ENCODE results near the gene TACR1.
"Not testable (repeated sequence)": the region's sequence is repeated elsewhere in the genome, so short reads cannot be mapped to it uniquely, and the experiment has no call there.

TACR1 gene, protein sequence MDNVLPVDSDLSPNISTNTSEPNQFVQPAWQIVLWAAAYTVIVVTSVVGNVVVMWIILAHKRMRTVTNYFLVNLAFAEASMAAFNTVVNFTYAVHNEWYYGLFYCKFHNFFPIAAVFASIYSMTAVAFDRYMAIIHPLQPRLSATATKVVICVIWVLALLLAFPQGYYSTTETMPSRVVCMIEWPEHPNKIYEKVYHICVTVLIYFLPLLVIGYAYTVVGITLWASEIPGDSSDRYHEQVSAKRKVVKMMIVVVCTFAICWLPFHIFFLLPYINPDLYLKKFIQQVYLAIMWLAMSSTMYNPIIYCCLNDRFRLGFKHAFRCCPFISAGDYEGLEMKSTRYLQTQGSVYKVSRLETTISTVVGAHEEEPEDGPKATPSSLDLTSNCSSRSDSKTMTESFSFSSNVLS

DNA sequence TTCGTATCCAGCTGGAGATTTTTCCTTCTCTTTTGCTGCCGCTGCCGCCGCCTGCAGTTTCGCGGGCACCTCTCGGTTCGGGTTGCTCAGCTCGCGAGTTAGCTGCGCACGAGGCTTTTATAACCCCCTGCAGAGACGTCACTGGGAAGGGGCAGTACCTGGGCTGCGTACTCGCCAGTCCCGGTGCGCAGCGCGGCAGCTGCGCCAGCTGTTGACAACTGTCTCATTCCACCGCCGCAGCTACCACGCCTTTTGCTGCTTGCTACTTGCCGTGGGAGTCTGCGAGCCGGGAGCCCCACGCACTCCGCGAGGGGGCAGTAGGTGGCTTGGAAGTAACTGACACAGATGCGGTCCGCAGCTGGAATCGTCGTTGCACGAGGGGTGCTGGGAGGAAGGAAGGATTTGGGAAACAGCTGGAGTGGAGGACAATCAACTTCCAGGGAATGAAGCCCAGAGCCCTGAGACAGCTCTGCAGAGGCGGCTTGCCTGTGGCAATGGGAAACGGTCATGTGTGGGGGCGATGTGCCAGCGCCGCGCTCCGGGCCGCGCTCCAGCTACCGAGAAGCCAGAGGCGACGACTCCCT is at the start of gene TACR1:
TACR1 (minus strand) TSS at position 93 of the 584 bp plus-strand sequence. CDS start 586 bp downstream, outside the sequence.
- peak; percentile 7 to 42 for DNase-seq

DNA sequence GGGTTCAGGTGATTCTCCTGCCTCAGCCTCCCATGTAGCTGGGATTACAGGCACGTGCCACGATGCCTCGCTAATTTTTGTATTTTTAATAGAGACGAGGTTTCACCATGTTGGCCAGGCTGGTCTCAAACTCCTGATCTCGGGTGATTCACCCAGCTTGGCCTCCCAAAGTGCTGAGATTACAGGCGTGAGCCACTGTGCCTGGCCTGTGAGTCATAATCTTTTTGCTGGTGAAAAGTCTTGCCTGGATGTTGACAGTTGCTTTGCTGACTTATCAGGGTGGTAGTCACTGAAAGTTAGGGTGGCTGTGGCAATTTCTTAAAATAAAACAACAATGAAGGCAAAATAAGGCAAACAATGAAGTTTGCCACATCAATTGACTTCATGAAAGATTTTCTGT is 49.3 kb upstream of the TACR1 start:
- DNase-seq = not testable (repeated sequence)

DNA sequence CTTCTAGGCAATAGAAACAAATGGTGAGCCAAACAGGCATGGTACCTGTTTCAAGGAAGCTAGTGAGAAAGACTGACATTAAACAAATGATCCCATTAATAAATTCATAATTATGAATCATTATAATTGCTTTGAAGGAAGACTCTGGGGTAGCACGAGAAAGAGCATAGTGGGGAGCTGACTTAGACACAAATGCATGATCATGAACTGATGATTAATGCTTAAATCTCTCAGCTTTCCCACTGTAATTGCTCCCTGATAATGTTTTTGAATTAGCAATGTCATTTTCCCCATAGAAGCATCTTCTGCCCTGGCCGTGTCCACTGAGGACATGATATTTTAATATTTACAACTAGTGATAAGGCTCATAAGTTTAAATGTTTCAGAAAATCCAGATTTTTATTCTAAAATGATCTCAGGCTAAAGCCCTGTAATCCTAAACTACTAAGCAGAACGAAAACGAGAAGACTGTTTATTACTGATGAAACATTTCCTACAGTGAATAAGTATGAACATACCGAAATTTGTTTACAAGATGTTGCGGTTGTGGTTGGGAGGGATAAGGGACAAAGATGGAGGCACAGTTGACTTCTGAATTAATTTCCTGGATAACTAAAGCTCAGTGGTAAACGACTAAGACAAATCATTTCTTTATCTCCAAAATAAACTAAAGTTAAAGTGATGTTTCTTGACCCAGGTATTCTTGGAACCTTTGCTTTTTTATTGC is 47.3 kb upstream of the TACR1 start:
- no peak for DNase-seq

DNA sequence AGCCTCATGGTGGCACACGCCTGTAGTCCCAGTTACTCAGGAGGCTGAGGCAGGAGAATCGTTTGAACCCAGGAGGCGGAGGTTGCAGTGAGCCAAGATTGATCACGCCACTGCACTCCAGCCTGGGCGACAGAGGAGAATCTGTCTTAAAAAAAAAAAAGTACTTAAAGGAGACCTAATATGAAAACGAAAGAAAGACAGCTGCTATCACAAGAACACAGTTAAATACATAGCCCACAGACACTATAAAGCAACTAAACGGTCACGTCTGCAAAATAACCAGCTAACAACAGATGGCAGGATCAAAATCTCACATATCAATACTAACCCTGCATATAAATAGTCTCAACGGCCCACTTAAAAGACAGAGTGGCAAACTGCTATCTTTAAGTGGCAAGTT is 43.9 kb upstream of the TACR1 start:
- peak; percentile 45 to 87 for DNase-seq

DNA sequence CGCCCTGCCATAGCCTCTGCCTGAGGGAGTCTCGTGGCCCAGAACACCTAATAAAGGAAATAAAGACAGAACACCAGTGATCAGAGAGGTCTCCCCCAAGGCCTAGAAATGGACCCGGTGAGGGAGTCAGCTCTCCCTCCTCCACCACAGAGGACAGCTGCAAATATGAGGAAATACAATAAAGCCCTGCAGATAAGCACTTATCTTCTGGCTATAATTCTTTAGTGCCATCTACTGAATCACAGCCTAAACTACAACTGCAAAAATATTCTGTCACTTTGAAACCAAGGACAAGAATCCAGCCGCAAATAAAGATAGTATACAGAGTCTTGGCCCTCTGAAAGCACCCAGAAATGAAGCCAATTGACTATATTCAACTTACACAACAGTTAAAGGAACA is 42.4 kb upstream of the TACR1 start:
- peak in 1 of 2 experiments; percentile 45 for DNase-seq

DNA sequence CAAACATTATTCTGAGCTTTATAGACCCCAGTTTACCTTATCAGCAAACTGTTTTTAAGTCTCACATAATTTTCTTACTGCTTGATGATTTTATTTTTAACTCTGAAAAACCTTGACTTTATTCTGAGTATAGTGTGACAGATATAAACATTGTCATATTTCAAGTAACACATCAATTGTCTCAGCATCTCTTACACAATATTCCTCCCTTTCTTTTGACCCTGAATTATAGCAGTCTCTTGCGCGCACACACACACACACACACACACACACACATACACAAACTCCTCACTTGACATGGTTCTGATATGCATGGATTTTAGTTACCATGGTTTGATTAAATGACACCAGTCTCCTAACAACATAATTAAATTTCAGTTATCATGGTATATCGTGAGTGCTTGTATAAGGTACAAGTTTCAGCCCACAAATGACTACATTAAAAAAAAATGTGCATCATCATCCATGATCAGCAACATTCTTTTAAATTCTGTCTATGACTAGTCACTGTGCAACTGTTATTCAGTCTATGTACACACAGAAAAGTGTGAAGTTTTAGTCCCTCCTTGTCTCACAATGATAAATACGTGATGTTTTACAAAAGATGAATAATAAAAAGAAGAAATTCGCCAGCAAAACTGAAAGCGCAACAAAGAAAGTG is 39.5 kb upstream of the TACR1 start:
- DNase-seq = no peak

DNA sequence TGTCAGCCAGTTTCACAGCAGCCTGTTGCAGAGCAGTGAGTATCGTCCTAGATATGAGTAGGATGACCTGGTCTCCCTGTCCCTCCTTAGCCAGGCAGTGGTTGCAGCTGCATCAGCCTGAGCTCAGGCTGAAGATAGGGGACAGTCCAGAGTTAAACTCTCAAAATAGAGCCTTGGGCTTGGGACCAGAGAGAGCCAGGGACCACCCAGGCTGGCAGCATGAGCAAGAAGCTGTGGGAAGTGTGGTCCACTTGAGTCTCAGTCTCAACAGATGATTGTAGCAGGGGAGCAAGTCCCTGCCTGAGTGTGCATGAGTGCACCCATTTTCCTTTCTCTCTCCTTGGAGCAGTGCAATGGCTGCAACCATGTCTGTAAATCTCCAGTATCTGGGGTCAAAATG is 38.0 kb upstream of the TACR1 start:
- DNase-seq = no peak

DNA sequence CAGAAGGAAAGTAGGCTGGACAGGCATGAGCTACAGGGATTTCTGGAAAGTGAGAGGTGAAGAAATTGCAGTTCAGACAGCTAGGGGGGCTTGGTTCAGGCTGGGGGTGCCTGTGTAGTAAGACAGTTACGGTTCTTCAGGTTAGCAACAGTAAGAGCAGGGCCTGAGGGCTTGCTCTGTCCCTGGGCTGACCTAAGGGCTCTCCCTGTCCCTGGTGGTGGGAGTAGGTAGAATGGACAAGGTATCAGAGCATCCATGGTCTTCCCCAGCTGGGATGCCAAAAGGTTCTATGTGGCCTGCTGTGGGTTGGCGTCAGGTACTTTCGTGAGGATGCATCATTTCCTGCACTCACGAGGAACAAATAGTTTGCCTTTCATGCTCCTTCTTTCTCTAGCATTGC is 34.6 kb upstream of the TACR1 start:
- DNase-seq = no peak

DNA sequence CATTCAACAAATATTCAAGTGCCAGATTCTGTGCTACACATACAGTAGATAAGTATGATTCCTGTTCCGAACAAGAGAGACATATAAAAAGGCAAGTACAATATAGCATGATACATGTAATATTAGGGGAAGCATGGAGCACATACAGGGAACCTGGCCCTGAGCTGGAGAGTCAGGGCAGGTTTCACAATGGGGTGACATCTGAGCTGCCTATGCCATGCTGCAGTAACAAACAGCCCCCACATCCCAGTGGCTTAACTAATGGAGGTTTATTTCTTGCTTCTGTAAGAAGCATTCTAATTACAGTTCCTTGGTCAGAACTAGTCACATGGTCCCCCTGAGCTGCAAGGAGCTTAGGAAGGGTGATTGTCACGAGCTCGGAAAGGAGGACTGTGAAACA is 27.3 kb upstream of the TACR1 start:
- DNase-seq = no peak

DNA sequence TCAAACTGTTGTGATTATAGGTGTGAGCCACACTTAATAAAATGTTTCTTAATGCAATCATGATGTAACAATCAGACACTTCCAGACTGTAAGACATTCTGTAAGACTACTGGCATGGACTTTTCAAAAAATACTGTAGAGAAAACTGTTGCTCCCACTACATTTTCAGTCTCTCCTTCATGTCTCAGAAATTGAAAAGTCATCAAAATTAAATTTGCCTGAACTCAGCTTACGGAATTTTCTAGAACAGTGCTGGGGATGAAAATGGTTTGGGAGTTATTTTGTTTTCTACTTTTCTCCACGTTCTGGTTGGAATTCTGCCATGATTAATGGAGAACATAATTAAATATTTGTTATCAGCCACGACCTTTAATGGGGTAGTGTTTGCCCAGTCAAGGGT is 26.8 kb upstream of the TACR1 start:
- DNase-seq = no peak

DNA sequence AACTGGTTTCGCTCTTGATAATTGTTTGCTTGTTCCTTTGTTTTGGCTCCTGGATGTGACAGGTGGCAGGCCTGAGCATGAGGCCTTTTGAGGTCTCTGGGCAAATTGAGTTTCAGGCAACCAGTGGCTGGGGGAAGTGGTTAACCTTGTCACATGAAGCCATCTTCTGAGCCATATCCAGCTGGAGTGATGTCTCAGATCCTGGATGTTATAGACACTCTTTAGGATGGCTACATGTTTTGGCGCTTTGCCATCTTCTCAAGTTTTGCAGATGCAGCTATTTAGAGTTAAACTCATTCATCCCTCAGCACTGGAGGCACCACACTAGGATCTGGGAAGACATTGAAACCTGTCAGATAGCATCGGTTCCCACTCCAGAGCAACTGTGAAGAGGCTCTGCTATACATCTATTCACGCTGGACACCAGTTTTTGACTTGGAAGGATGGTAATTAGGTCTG is 25.3 kb upstream of the TACR1 start:
- DNase-seq = peak; percentile 8 to 48

DNA sequence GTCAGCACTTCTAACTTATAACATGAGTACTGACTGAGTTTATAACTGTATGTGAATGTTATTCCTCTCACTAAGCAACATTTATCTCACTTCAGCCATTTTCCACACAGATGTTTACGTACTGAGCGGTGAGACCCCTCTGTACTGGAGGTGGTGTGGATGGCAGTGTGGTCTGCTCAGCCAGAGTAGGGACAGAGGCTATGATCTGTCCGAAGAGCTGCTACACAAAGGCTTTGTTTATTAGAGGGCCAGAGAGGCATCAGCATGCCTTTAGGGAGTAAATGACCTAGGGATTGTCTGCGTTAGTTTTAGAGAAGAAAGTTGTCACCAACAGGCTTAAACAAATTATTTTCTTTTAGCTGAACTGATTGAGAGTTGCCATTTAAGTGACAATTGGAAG is 23.2 kb upstream of the TACR1 start:
- DNase-seq = no peak

DNA sequence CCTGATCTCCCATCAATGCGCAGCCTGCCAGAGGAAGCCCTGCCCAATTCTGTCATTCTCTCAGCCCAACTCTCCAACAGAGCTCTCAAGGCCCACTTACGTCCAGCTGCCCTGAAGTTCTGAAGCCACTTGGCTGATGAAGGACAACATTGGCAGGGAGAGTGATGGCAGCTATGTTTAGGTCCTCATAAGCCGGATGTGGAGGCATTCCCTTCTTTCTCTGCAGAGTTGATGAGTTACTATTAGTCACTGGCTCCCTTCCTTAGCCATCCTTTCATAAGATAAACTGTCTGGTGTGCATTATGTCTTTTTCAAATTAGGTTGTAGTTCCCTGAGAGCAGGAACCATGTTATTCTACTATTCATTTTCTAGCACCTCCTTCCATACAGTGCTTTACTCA is 22.5 kb upstream of the TACR1 start:
- DNase-seq = no peak

DNA sequence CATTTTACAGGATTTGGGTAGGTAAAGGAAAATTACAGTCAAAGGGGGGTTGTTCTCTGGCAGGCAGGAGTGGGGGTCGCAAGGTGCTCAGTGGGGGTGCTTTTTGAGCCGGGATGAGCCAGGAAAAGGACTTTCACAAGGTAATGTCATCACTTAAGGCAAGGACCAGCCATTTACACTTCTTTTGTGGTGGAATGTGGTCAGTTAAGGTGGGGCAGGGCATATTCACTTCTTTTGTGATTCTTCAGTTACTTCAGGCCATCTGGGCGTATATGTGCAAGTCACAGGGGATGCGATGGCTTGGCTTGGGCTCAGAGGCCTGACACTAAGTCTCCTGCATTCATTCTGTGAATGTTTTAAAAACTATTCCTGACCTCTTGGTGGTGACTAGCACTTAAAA is 19.9 kb upstream of the TACR1 start:
- DNase-seq = not testable (repeated sequence)

DNA sequence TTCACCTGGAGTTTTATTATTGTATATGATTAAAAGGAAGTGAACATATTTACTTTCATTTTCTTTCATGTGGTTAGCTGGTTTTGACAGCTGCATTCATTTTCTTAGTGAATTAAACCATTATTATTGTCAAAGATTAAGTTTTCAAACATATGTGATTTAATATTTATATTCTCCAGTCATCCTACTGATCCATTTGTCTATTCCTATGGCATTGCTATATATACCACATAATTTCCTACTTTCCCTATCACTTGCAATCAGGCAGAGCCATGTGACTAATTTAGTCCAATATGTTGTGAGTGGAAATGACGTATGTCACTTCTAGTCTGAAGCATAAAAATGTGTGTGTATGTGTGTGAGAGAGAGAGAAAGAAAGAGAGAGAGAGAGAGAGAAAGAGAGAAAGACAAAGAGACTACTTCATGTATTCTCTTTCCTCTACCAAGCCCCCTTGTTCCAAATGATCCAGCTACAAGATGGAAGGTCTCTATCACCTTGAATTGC is 12.0 kb upstream of the TACR1 start:
- no peak for DNase-seq

DNA sequence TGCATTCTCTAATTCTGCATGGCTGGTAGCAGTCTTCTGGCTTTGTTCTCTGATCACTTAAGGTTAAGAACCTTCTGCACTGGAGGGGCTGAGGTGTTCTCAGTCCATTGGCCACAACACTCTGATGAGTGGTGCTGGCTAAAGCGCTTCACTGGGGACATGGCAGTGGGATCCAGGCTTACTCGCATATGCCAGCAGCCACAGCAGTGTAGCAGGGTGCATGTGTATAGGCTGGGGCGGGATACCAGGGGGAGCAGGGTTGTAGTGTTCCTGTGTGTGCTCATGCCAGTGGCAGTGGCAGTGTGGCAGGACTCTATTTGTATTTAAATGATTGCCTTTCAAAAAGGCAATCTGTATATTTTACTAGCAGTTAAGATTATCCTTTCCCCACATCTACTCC is 11.1 kb upstream of the TACR1 start:
- no peak for DNase-seq

DNA sequence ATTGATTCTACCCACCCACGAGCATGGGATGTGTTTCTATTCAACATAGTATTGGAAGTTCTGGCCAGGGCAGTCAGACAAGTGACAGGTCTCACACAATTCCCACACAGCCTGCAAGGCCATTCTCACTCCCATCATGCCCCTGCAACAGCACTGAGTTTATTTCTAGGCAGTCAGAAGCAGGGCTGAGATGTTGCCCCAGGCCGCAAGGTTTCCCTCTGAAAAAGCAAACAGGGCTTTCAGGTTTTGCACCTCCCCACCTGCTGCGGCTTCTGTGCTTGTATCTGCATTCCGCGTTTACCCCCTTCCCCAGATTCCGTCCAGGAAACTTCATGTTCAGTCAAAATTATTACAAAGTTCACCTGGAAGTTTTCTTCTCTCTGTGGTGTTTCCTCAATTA is 9.4 kb upstream of the TACR1 start:
- no peak for DNase-seq

DNA sequence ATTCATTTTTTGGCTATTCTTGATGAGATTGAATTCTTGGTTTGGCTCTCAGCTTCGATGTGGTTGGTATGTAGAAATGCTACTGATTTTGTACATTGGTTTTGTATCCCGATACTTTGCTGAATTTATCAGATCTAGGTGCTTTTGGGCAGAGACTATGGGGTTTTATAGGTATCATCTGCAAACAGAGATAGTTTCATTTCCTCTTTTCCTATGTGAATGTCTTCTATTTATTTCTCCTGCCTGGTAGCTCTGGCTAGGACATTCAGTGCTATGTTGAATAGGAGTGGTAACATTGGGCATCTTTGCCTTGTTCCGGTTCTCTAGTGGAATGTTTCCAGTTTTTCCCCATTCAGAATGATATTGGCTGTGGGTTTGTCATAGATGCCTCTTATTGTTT is 5.5 kb upstream of the TACR1 start:
- no peak for DNase-seq

DNA sequence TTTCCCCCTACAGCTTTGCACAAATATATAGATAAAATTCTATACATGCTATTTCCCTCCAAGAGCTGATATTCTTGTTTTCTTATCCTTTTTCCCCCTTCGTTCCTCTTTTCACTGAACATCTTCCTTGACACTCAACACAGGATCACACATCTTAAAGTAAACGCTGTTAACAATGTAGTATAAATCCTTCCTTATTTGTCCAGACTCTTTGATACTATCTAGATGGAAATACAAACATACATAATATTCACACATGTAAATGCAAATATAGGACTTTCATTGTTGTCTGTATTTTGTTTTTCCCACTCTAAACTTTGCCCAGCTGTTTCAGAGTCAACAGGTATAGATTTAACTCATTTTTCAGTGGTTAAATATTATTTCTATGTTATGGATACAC is 3.0 kb upstream of the TACR1 start:
- DNase-seq = no peak

DNA sequence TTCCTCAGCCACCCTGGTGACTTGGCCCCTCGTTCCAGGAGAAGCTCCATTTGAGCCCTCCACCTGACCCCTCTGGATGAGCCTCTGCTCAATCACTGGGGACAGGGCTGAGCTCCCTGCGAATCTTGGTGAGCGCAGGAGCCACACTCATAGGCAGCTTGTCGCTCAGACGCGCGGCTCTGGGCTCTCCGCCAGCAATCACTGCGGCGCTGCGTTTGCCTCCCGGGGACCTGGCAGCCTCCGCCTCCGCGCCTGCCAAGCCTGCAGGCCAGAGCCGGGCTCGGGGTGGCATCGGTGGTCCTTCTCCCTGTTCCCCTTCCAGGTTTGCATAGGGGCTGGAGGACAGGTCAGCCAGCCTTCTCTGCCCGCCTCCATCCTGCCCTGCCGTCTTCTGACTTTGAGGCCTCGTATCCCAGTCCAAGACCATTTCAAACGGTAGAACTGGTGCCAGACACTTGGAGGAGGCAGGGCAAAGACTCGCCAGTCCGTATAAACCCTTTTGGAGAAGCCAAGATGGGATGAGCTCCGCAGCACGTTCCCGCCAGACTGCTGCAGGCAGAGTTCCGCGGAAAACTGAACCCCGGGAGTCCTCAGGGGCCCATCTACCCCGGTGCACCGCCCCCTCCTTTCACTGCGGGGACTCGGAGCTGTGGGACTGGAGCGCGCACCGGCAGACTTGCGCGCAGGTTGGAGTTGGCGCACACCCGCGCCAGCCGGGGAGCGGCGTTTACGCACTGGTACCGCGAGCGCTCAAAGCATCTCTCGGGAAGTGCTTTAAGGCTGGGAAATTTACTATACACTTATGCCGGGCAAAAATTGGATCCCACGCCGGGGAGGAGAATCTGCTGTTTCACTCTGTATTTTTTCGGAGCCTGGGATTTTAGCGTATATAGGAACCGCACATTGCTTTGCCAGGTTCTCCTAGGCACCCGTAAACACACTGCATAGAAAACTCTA is 1.1 kb upstream of the TACR1 start:
- DNase-seq = peak; percentile 27 to 47

DNA sequence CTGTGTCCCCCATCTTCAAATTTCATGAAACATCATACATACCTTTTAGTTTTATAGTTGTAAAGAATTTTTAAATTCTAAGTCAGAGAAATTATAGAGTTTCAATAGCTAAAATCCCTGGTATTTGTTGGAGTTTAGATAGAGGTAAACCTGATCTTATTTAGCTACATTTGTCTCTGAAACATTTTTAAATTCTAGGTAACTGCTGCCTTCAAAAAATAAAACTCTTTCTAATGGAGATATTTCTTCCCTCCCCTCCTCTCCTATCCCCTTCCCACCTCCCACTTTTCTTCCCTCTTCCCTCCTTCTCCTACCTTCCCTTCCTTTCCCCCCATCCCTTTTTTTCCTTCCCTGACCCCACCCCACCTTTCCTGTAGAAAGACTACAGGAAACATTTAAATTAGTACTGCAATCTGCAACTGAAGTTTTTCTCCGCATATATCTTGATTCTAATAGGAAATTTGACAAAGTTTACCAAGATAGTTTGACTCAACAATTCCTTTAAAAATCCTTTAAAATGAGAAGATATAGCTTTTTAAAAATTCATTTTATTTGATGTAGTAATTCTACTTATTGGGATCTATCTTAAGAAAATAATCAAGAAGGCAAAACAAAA is 4.1 kb downstream of the TACR1 start:
- DNase-seq = no peak

Data from NCI-H524 (cell line).